T-helper 1 cell treated with Interleukin-12 subunit alpha and Interleukin-12 subunit beta and Interleukin-4 antibody, amounts not matched to agents 30 μg/mL and 1 μg/mL, for 36 hours (primary cell): Measurements from ENCODE around the gene EFHC1.
A peak's percentile ranks its signal among the peaks of the same experiment; 100 is the strongest.

Experiments
- H3K27ac Mint-ChIP-seq: one replicate; pipeline ENCODE4 v1.8.0; 2021; ENCODE audit warnings: mild to moderate bottlenecking, mixed read lengths
- H3K27me3 Mint-ChIP-seq: one replicate; pipeline ENCODE4 v1.8.0; 2021; ENCODE audit warnings: low read depth, mixed read lengths
- H3K36me3 Mint-ChIP-seq: one replicate; pipeline ENCODE4 v1.8.0; 2021; ENCODE audit warnings: low read depth, mixed read lengths
- H3K4me1 Mint-ChIP-seq: one replicate; pipeline ENCODE4 v1.8.0; 2021; ENCODE audit warnings: low read depth, mixed read lengths
- H3K4me3 Mint-ChIP-seq: one replicate; pipeline ENCODE4 v1.8.0; 2021; ENCODE audit warnings: mild to moderate bottlenecking, moderate library complexity, mixed read lengths
- H3K9me3 Mint-ChIP-seq: one replicate; pipeline ENCODE4 v1.8.0; 2021; ENCODE audit warnings: mixed read lengths

EFHC1 gene

DNA sequence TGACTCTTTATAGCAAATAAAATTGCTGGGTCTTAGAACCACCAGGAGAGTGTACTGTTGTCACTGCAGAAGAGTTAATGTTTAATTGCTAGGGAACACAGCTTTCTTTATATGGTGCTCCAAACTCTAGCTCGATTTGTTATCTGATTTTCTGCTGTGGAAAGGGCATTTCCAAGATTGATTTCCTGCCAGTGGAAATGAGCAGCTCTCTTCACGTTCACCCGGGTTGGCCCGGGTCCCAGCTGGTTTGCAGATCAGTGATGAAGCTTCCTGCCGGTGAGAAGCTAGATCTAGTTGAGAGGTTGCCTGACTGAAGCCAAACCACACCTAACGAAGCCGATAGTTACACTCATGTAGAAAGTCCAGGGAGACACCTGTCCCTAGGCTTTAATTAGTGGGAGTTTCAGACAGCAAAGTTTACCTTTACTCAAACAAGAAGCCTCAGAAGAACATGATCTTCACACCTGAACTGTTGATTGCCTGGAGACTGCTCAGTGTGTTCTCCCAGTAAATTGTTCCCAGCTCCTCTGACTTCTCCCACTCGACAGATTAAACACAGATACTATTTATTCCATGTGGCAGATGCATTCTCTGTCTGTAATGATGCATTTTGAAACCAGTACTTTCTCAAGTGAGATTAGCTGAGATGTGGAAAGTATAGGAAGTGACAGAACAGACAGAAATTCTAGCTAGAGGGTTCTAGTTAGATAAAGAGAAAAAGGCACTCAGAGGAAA lies 30.3 kb upstream of the EFHC1 start:
- Mint-ChIP-seq H3K4me3 (peak overlapping the region; percentile 77), H3K9me3 (no peaks in the 10 kb centered on the region), H3K36me3 (peaks cover 7% of the 10 kb centered on the region), H3K27ac (peak overlapping the region; percentile 90), H3K27me3 (peaks cover 17% of the 10 kb centered on the region), H3K4me1 (peaks cover 57% of the 10 kb centered on the region)

DNA sequence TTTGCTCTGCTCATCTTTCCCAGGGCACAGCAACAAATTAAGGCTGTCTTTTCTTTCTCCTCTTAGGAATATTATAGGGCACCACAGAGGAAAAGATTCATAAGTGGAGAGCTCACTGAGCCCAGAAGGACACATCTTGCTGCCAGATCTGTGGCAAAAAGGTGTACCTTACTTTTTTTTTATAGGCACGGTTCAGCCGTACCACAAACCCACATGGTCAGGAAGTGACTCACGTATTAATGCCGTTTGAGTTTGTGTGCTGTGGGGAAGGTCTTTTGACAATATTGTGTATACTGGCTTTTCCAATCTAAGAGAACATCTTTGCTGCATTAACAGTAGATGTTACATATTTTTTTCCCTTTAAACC lies 29.8 kb upstream of the EFHC1 start:
- Mint-ChIP-seq H3K27me3 (peaks cover 17% of the 10 kb centered on the region), H3K4me1 (peaks cover 57% of the 10 kb centered on the region), H3K4me3 (peak overlapping the region; percentile 77), H3K9me3 (no peaks in the 10 kb centered on the region), H3K36me3 (peaks cover 5% of the 10 kb centered on the region), H3K27ac (peak overlapping the region; percentile 90)

DNA sequence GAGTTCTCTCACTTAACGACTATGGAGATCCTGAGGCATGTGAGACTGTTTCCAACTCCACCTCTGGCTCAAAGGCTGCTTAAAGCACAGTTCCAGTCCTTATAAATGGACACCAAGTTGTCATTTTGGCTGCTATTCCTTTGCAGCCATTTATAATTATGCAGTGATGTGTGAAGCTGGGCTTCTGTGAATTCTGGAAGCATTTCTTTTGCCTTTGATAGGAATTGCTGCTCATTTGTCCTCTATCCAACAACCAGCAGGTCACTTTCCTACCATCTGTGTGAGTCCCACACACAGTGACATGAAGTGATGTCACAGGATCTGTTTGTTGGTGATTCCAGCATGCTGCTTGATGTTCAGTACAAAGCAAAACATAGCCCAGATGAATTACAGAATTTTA lies 28.5 kb upstream of the EFHC1 start:
- Mint-ChIP-seq H3K4me3 (no peak overlapping the region), H3K27ac (no peak overlapping the region), H3K4me1 (peaks cover 67% of the 10 kb centered on the region), H3K9me3 (no peaks in the 10 kb centered on the region), H3K27me3 (peaks cover 24% of the 10 kb centered on the region), H3K36me3 (peaks cover 6% of the 10 kb centered on the region)

DNA sequence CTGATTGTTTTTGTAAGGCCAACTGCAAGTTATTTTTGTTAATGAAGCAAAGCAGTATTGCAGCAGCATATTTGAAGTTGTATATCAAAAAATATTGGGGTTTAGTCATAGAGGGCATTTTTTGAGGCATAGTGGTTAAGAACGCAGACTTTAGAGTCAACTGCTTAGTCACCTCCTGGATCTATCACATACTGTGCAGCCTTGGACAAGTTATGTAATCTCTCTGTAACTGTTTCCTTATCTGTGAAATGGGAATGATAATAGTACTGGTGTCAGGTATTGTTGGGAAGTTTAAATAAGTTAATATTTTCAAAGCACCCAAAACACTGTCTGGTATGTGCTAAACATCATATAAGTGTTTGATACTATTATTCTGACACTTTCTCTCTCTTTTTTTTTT lies 27.2 kb upstream of the EFHC1 start:
- Mint-ChIP-seq H3K4me3 (no peak overlapping the region), H3K27me3 (peaks cover 32% of the 10 kb centered on the region), H3K9me3 (no peaks in the 10 kb centered on the region), H3K27ac (no peak overlapping the region), H3K4me1 (peaks cover 80% of the 10 kb centered on the region), H3K36me3 (peaks cover 7% of the 10 kb centered on the region)

DNA sequence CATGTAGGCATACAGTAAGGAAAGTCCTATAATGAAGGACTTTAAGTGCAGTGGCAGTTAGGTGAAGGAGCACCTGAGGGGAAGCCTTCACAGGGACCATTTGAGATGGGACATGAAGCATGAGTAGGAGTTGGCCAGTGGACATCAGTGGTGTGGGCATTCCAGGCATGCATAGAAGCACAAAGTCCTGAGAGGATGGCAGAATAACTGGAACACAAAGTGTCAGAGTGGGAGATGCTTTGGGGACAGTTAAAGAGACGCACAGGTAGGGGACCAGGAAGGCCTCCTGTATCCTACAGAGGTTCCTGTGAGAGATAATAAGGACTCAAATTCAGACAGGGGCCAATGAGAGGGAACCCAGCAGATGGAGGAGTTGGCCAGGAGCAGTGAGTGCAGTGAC lies 26.4 kb upstream of the EFHC1 start:
- Mint-ChIP-seq H3K9me3 (no peaks in the 10 kb centered on the region), H3K27ac (peak overlapping the region; percentile 74), H3K4me1 (peaks cover 77% of the 10 kb centered on the region), H3K36me3 (peaks cover 7% of the 10 kb centered on the region), H3K27me3 (peaks cover 32% of the 10 kb centered on the region), H3K4me3 (peak overlapping the region; percentile 26)

DNA sequence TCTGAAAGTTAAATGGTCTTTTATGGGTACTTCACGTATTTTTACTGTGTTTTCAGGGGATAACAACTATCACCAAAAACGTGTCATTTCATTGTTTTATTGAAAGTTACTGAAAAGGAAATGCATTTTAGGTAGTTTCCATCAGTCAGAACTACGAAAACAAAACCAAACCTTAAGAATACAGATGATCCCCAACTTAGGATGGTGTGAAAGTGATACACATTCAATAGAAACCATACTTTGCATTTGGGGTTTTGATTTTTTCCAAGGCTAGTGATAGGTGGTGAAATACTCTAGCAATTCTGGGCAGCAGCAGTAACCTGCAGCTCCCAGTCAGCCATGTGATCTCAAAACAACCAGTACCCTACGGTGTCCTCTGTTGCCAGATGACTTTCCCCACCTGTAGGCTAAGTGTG lies 25.9 kb upstream of the EFHC1 start:
- Mint-ChIP-seq H3K27me3 (peaks cover 32% of the 10 kb centered on the region), H3K27ac (peak overlapping the region; percentile 74), H3K4me3 (peak overlapping the region; percentile 29), H3K36me3 (peaks cover 7% of the 10 kb centered on the region), H3K9me3 (no peaks in the 10 kb centered on the region), H3K4me1 (peaks cover 77% of the 10 kb centered on the region)

DNA sequence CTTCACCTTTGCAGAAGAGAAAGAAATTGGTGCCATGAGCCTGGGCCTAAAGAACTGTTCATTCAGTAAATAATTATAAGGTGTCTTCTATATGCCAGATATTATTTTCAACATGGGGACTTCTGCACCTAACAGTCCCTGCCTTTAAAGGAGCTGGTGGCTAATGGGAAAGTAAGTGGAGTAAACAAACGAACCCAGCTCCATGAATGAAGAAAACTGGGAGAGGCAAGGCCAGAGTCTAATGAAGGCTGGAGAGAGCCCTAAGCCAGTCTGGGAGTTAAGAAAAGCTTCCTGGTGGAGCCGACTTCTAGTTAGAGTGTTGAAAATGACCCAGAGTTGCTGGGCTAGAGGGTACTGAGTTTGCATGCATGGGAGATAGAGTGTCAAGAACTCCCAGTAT lies 24.2 kb upstream of the EFHC1 start:
- H3K27ac Mint-ChIP-seq, result peak overlapping the region; percentile 26
- H3K27me3 Mint-ChIP-seq, result peaks cover 30% of the 10 kb centered on the region
- H3K36me3 Mint-ChIP-seq, result peaks cover 7% of the 10 kb centered on the region
- H3K4me1 Mint-ChIP-seq, result peaks cover 67% of the 10 kb centered on the region
- no peak overlapping the region for H3K4me3 Mint-ChIP-seq
- H3K9me3 Mint-ChIP-seq, result no peaks in the 10 kb centered on the region

DNA sequence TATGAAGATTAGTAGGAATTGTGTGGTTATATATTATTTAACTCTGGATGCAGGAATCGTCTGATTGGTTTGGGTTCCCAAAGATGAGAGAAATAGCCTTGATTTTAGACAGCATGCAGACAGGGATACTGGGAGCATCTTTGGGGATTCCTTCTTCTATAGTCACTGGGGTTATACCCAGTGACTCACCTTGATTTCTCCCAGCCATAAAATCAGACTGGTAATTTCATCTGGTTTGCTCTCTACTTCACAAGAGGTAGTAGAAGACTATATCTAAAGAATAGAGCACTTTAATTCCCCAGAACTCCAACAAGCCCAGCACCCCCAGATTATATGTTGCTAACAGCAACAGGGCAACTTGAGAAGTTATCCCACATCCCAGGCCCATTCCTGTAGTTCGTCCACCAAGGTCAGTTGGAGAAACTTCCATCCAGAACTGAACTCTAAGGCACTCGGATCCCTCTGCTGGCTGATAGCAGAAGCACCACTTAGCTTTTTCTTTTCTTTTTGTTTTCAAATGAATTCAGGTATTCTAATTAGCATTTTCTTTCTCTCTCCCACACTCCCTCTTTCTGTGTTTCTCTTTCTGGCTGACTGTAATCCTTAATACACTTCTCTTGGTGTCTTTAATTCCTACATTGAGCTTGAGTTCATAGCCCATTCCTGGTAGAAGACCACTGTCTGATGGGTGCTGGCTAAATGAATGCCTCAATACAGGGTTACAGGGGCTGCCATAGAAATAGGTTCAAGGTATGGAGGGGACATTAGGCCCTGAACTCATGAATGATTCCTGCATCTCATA lies 20.4 kb upstream of the EFHC1 start:
- H3K4me3 Mint-ChIP-seq, result no peak overlapping the region
- H3K9me3 Mint-ChIP-seq, result no peaks in the 10 kb centered on the region
- H3K4me1 Mint-ChIP-seq, result peaks cover 37% of the 10 kb centered on the region
- peaks cover 13% of the 10 kb centered on the region for H3K36me3 Mint-ChIP-seq
- H3K27me3 Mint-ChIP-seq, result peaks cover 20% of the 10 kb centered on the region
- H3K27ac Mint-ChIP-seq, result no peak overlapping the region

DNA sequence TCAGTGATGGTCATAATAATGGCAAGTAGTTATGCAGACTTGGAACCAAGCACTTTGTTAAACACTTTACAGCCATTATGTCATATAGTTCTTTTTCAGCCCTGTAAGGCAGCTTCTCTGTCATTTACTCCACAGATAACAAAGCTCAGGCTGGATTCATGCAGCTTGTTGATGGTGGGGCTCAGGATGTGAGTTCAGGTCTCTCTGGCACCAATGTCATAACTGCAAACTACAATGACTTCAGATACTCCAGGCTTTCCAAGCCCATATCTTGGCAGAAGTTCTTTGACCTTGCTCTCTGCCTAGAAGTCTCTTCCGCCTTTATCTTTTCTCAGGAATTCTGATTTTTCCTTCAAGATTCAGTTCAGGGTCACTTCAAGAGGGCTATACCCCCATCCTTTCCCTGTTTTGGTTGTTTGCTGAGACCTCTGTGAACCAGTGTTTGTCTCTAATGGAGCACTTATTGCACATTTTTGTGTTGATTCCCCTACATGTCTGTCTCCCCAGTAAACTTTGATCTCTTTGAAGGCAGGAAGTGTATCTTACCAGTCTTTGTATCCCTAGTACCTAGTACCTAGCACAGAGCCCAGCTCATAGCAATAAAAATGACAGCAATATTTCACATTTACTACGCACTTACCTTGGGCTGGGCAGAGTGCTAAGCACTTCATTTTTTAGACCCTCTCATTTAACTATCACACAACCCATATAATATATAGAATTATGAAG lies 19.7 kb upstream of the EFHC1 start:
- no peak overlapping the region for H3K4me3 Mint-ChIP-seq
- peaks cover 14% of the 10 kb centered on the region for H3K36me3 Mint-ChIP-seq
- peaks cover 19% of the 10 kb centered on the region for H3K27me3 Mint-ChIP-seq
- H3K9me3 Mint-ChIP-seq, result no peaks in the 10 kb centered on the region
- peaks cover 37% of the 10 kb centered on the region for H3K4me1 Mint-ChIP-seq
- no peak overlapping the region for H3K27ac Mint-ChIP-seq

DNA sequence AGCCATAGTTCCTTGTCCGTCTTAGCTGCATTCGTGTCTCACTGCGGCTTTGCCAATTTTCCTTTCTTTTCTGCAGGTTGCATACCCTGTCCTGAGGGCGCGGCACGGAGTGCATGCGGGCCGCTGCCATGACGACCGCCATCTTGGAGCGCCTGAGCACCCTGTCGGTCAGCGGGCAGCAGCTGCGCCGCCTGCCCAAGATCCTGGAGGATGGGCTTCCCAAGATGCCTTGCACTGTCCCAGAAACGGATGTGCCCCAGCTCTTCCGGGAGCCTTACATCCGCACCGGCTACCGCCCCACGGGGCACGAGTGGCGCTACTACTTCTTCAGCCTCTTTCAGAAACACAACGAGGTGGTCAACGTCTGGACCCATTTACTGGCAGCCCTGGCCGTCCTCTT lies 17.1 kb upstream of the EFHC1 start:
- H3K27me3 Mint-ChIP-seq, result no peaks in the 10 kb centered on the region
- H3K4me1 Mint-ChIP-seq, result peaks cover 14% of the 10 kb centered on the region
- H3K36me3 Mint-ChIP-seq, result peaks cover 8% of the 10 kb centered on the region
- no peak overlapping the region for H3K4me3 Mint-ChIP-seq
- no peaks in the 10 kb centered on the region for H3K9me3 Mint-ChIP-seq
- no peak overlapping the region for H3K27ac Mint-ChIP-seq

DNA sequence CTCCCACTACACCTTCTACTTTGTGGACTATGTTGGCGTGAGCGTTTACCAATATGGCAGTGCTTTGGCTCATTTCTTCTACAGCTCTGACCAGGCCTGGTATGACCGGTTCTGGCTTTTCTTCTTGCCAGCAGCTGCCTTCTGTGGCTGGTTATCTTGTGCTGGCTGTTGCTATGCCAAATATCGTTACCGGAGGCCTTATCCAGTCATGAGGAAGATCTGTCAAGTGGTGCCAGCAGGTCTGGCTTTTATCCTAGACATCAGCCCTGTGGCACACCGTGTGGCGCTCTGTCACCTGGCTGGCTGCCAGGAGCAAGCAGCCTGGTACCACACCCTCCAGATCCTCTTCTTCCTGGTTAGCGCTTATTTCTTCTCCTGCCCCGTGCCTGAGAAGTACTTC lies 16.5 kb upstream of the EFHC1 start:
- Mint-ChIP-seq H3K27me3 (no peaks in the 10 kb centered on the region), H3K9me3 (no peaks in the 10 kb centered on the region), H3K27ac (no peak overlapping the region), H3K4me3 (no peak overlapping the region), H3K4me1 (peaks cover 12% of the 10 kb centered on the region), H3K36me3 (peaks cover 8% of the 10 kb centered on the region)

DNA sequence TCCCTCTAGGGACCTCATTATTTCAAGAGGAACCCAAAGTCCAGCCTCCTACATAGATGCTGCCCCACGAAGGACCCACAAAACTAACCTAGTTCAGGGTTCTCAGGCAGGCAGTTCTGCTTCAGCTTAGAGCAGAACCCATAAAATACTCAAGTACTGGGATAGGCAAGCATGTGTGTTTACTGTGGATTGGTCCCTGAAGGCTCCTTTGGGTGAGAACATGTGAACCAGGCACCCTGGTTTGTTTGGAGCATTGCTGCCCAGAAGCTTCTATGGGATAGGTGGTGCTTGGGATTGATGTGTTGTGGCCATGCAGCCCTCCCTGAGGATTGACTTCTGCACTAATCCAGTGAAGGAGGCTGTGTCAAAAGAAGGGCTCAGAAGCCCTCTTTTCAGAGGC lies 14.9 kb upstream of the EFHC1 start:
- H3K4me3 Mint-ChIP-seq, result no peak overlapping the region
- peaks cover 3% of the 10 kb centered on the region for H3K4me1 Mint-ChIP-seq
- H3K9me3 Mint-ChIP-seq, result no peaks in the 10 kb centered on the region
- no peaks in the 10 kb centered on the region for H3K27me3 Mint-ChIP-seq
- no peak overlapping the region for H3K27ac Mint-ChIP-seq
- peaks cover 8% of the 10 kb centered on the region for H3K36me3 Mint-ChIP-seq

DNA sequence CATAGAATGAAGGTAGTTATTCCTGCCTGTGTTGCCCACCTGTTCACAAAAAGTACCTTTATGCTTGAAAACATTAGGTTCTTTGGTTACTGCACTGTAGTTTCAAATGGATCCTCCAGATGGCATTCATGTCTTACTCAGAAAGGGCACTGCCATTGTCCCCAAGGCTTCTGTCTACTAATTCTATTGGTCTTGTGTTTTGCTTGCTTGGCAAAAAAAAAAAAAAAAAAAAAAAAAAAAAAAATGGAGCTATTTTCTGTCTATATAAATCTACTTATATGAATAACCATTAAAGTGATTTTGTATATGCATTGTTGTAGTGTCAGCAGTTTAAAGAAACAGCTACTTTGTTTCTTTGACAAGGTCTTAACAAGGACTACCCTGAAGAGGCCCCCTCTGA lies 12.7 kb upstream of the EFHC1 start:
- H3K9me3 Mint-ChIP-seq, result no peaks in the 10 kb centered on the region
- no peak overlapping the region for H3K4me3 Mint-ChIP-seq
- H3K36me3 Mint-ChIP-seq, result peaks cover 8% of the 10 kb centered on the region
- H3K27ac Mint-ChIP-seq, result no peak overlapping the region
- H3K27me3 Mint-ChIP-seq, result peaks cover under 1% of the 10 kb centered on the region
- H3K4me1 Mint-ChIP-seq, result no peaks in the 10 kb centered on the region

DNA sequence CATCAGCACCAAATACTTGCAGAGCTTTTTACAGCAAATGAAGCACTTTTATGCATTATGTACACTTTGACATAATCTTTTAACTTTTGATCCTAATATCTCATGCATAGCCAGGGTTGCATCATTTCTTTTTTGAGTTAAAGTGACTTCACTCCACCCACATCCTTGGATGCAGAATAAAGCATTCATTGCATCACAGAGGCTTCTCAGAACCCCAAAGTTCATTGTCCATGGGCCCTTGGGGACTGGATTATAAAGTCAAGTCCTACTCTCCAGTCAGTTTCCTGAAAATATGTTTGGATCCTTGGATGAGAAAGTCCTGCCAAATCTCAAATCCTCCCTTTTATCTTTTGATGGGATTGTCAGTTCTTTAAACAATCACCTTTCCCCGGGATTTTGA lies 10.6 kb upstream of the EFHC1 start:
- no peak overlapping the region for H3K27ac Mint-ChIP-seq
- no peaks in the 10 kb centered on the region for H3K4me1 Mint-ChIP-seq

DNA sequence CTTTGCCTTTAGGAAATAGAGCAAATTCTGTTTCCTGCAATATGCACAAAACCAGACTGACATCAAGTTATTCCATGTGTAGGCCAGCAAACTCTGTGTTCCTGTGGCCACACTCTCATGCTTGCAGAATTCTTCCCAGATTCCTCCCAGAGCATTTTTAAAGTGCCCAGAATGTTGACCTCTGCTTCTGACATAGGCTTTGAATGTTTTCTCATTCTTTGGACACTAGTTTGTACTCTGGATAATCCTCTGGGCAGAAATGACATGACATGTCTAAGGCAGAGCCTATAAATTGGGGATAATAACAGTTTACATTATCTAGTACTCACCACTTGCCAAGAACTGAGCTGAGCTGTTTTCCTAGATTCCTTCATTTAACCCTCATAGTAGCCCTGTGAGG lies 9.2 kb upstream of the EFHC1 start:
- peaks cover 9% of the 10 kb centered on the region for H3K4me1 Mint-ChIP-seq
- H3K36me3 Mint-ChIP-seq, result no peaks in the 10 kb centered on the region
- H3K27me3 Mint-ChIP-seq, result peaks cover 16% of the 10 kb centered on the region
- H3K27ac Mint-ChIP-seq, result no peak overlapping the region
- H3K4me3 Mint-ChIP-seq, result no peak overlapping the region
- H3K9me3 Mint-ChIP-seq, result no peaks in the 10 kb centered on the region

More for the DNA sequence above, 10.6 kb upstream of the EFHC1 start:
- Mint-ChIP-seq H3K9me3 (no peaks in the 10 kb centered on the region), H3K4me3 (no peak overlapping the region), H3K27me3 (peaks cover 12% of the 10 kb centered on the region), H3K36me3 (peaks cover 4% of the 10 kb centered on the region)
